Activated CD4-positive, alpha-beta T cell treated with anti-CD3 and anti-CD28 coated beads, Interleukin-2, amount 50 U/mL, for 1 hour (primary cell): Measurements from ENCODE around the gene KIT.
"Not testable (repeated sequence)": the region's sequence is repeated elsewhere in the genome, so short reads cannot be mapped to it uniquely, and the experiment has no call there.

Experiments
- DNase-seq: peaks from one replicate; pipeline ENCODE4 v3.0.0-alpha.2; 2020

The KIT gene

DNA sequence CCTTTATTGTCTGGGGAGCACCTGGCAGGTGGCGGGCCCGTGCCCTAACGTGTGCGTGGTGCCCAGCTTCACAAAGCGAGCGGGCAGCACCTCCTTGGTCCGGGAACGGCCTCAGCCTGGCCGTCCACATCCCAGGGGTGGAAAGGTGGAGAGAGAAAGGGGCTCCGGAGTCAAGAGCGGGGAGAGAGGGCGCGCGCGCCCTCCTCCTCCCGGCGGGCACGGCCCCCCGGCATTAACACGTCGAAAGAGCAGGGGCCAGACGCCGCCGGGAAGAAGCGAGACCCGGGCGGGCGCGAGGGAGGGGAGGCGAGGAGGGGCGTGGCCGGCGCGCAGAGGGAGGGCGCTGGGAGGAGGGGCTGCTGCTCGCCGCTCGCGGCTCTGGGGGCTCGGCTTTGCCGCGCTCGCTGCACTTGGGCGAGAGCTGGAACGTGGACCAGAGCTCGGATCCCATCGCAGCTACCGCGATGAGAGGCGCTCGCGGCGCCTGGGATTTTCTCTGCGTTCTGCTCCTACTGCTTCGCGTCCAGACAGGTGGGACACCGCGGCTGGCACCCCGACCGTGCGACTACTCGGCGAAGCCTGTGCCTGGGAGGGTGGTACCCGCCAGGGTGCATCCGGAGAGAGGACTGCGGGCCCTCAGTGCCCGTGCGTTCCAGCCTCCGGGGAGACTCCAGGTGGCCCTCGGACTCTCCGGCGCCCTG lies at the start of gene KIT:
TSS of gene KIT (plus strand) at position 407 of the 701 bp plus-strand sequence. CDS start at position 465, 58 bp downstream.
- DNase-seq = peak; percentile 9

DNA sequence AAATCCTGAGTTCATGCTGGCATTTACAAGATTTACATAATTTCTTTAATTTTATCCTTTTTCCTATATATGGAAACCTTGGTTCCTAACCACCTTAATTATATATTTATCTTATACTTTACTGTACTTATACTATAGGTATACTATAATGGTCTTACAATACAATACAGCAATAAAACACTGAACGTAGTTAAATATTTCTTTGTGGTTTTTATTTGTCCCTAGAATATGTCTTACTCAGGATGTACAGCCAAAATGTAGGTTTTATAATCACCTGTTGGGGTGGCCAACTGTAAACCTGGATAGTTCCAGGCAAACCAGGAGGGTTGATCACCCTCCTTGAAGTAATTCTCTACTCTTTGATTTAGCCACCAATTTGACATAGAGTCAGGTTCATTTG lies 48.4 kb upstream of the KIT start:
- no peak for DNase-seq

DNA sequence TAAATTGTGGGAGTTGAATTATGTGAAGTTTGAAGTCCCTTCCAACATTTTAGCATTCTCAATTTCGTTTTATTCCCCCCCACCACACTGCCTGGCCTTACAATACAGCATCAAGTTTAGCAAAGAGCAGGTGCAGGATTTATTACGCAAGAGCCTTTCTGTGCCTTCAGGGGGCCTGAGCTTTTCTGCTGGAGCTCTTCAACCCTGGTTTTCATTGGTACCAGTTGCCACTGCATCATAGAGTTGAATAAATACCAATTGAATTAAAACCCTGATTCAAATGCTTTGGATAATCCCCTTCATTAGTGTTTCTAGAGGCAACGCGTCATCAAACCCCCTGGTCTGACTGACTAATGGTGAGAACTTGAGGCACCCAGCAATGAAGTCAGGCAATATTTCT lies 43.6 kb upstream of the KIT start:
- DNase-seq = no peak

DNA sequence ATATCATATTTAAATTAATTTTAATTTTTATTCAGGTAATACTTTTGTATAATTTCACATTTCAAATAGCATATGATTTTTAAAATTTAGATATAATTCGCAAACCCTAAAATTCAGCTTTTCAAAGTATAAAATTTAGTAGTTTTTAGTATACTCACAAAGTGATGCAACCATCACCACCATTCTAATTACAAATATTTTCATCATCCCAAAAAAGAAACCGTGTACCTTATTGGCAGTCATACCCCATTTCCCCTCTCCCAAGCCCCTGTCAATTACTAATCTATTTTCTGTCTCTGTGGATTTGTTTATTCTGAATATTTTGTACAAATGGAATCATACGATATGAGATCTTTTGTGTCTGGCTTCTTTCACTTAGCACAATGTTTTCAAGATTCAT lies 37.0 kb upstream of the KIT start:
- no peak for DNase-seq

DNA sequence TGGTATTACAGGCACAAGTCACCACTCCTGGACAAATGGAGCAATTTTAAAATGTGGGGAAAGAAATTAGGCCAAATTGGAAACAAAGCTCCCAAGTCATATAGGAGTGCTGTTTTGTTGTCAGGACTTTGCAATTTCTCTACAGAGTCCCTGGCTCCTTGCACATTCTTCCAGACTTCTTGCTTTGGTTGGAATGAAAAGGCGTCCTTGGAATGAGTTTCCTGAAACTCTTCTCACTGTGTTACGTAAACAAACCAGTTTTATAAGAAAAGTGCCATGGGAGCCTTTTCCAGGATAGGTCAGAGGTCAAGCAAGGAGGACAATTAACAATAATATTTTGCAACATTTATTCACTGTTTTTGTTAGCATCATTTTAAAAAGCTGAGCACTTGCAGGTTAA lies 32.4 kb upstream of the KIT start:
- DNase-seq = no peak

DNA sequence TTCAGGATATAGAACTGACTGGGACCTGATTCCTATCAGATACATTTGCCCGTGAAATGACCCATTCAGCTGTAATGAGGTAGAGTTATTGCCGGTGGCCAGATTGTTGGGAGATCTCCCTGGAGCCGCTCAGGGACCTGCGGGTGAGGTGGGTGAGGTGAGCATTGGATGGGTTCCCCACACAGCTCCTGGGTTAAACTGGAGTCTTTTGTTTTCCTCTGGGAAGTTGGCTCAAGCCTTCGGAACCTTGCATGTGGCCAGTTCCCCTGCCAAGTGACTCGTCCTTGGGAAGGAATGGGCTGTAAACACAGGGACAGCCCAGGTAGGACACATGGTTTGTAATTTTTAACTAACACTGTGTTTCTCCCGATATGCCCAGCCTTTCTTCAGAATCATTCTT lies 31.6 kb upstream of the KIT start:
- no peak for DNase-seq

DNA sequence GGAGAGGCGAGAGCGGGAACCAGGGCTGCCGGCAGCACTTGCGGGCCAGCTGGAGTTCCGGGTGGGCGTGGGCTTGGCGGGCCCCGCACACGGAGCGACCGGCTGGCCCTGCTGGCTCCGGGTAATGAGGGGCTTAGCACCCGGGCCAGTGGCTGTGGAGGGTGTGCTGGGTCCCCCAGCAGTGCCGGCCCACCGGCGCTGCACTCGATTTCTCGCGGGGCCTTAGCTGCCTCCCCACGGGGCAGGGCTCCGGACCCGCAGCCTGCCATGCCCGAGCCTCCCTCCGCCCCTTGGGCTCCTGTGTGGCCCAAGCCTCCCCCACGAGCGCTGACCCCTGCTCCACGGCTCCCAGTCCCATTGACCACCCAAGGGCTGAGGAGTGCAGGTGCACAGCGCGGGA lies 25.2 kb upstream of the KIT start:
- DNase-seq = no peak

DNA sequence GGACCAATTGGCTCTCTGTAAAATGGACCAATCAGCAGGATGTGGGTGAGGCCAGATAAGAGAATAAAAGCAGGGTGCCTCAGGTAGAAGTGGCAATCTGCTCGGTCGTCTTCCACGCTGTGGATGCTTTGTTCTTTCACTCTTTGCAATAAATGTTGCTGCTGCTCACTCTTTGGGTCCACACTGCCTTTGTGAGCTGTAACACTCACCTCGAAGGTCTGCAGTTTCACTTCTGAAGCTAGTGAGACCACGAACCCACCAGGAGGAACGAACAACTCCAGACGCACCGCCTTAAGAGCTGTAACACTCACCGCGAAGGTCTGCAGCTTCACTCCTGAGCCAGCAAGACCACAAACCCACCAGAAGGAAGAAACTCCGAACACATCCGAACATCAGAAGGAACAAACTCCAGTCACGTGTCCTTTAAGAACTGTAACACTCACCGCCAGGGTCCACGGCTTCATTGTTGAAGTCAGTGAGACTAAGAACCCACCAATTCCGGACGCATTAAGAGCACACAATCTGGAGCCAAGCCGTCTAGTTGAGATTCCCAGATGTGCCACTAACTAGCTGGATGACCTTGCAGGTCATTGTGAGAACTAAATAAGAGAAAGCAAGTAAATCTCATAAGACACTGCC lies 24.5 kb upstream of the KIT start:
- DNase-seq = not testable (repeated sequence)

DNA sequence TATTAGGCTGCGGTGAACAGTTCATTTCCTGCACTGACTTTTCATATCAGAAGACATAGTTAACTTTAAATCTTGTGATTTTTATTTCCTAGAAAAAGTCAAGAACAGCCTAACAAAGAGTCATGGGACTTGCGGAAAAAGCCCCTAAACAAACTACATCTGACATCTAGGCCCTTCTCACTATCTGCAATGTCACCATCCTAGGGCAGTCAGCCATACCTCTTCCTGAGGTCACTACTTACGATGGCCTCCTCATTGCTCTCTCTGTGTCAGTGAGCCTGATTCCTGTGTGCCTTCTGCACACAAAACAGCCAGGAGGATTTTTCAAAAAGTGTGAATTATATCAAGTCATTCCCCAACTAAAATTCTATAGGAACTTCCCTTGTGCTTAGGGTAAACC lies 22.4 kb upstream of the KIT start:
- no peak for DNase-seq

DNA sequence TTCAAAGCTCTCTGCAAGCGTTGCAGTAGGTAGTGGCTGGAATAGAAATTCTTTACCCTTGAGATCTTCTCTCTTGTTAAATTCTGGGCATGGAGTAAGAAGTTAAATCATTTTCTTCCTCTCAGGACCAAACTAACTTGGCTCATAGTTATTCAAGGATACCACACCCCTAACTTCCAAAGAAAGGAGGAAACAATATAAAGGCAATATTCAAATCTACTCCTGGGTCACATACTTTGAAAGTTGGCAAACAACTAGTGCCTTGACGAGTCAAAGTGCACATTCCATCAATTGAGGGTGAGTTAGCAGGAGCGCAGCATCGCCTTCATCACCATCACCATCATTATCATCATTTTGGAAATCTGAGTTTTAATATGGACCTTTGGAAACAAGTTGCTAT lies 20.4 kb upstream of the KIT start:
- no peak for DNase-seq

DNA sequence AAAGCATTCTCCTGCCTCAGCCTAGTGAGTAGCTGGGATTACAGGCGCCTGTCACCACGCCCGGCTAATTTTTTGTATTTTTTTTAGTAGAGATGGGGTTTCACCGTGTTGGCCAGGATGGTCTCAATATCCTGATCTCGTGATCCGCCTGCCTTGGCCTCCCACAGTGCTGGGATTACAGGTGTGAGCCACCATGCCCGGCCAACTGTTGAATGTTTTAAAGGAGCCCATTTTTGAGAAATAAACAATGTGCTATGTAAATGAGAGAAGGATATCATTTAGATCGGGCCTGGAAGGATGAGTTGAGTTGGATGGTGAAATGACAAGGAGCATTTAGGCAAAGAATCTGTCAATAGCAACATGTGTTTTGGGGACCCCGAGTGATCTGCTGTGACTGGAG lies 16.7 kb upstream of the KIT start:
- not testable (repeated sequence) for DNase-seq

DNA sequence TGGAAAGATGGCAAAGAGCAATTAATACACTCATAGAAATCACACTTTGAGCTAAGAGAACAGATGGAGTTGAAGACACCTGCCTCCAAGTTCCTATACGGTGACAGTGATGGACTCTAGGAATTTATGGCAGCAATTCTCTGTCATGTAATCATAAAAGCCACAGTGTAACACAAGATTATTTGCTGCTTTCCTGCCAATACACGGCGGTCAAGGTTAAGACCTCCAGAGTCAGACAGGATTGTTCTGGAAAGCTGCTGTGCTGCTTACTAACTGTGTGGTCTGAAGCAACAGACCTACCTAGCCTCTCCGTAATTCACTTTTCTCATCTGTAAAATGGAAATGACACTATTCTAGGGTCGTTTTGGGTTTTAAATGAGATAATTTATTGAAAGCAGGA lies 14.6 kb upstream of the KIT start:
- DNase-seq = no peak

DNA sequence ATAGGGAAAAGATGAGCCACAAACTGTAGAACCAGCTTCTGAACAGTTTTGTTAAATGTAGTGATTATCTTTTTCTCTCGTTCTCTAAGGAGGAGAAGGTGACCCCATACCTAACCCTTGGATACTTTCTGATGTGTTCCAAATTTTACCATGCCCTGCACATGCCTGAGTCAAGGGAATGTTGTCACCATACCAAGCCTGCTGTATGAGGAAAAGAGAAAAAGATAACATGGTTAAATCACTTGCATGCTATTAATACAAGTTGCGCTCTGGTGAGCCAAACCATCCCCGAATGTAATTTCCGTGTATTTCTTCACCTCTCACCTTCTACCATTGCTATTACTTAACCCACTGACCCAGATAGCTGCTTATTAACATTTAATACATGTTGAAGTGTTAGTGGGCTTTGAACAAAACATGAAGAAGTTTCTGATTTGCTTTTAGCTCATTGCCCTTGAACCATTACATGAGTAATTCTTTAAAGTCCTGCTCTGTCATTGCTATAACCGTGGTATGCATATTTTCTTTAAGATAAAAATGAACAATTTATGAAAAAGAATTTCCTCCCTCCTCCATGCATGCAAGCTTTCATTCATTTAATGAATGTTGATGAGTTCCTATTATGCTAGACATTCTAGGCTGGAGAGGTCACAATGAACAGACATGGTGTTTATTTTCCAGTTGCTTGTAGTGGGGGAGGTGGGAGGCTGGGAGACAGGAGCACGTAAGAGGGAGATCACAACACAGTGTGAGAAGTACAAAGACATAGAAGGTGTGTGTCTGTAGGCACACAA lies 13.6 kb upstream of the KIT start:
- DNase-seq = no peak

DNA sequence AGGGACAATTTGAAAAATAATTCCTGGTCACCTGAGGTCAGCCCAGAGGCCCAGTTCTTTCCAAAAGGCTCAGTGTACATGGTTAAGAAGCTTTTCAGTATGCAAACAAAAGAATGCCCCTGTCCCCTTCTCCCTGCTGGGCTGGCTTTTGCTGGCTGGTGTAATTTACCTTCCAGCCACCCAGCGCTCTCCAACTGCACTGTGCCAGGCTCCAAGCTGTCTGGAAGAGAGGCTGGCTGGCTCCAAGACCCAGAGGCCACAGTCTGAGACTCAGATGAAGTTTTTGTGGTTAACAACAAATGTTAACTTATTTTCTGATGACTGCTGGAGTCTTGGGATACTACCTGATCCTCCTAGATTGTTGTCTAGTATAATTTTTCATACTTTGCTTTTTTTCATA lies 11.9 kb upstream of the KIT start:
- DNase-seq = no peak

DNA sequence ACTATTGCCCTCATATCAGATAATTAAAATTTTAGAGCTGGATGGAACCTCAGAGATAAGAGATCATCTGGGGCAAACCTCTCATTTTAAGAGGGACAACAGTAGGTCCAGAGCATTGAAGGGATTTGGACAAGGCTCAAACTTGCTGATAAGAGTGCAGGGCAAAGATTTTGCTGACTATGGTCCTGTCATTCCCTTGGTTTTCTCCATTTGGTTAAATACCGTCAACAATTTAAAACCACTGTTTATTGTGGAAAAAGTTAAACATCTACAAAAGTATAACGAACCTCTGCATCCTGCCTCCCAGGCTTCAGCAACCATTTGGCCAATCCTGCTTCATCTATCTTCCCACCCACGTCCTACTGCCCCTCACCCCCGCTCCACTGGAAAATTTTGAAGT lies 10.7 kb upstream of the KIT start:
- DNase-seq = no peak

DNA sequence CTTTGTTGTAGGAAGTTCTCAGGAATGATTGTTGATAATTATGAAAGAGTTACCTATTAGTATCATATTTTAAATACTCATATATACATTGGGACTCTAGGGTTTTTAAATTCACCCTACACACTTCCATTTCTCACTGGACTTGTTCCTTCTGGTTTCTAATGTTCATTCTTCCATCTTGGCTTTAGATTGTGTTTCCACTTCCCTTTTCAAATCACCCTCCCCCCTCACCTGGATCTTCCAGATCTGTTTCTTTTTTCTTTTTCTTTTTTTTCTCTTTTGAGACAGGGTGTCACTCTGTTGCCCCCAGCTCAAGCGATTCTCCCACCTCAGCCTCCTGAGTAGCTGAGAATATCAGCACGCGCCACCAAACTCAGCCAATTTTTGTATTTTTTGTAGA lies 6.7 kb upstream of the KIT start:
- DNase-seq = no peak

DNA sequence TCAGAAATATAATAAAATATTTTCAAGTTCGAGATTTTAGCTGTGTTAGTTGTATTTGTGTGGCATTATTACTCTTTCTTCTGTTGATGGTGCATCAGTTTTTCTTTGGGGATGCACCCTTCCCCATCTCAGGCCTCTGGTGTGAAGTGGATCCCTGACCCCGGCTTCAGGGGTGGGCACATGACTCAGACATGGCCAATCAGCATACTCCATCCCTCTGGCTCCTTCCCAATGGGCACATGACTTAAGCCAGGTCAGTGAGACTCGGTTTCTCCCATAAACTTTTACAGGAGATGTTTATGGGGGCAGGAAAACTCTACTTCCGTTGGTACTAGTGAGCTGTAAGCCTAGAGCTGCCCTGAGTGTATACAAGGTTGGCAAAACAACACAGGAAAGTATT lies 3.0 kb upstream of the KIT start:
- DNase-seq = no peak

DNA sequence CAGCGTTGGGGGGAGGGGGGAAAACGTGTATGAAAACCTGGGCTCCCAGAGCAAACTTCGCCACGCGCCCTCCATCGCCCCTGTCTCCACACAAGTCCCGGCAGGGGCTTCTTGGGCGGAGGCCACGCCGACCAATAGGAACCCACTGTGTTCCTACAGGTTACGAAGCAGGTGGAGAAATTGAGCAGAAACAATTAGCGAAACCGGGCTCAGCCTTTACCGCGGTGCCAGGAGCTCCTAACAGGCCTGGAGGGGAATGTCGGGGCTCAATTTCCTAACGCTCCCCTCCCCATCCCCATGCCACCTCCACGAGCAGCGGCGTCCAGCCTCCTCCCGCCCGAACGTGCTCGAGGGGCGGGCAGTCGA lies 589 bp upstream of the KIT start:
- no peak for DNase-seq

DNA sequence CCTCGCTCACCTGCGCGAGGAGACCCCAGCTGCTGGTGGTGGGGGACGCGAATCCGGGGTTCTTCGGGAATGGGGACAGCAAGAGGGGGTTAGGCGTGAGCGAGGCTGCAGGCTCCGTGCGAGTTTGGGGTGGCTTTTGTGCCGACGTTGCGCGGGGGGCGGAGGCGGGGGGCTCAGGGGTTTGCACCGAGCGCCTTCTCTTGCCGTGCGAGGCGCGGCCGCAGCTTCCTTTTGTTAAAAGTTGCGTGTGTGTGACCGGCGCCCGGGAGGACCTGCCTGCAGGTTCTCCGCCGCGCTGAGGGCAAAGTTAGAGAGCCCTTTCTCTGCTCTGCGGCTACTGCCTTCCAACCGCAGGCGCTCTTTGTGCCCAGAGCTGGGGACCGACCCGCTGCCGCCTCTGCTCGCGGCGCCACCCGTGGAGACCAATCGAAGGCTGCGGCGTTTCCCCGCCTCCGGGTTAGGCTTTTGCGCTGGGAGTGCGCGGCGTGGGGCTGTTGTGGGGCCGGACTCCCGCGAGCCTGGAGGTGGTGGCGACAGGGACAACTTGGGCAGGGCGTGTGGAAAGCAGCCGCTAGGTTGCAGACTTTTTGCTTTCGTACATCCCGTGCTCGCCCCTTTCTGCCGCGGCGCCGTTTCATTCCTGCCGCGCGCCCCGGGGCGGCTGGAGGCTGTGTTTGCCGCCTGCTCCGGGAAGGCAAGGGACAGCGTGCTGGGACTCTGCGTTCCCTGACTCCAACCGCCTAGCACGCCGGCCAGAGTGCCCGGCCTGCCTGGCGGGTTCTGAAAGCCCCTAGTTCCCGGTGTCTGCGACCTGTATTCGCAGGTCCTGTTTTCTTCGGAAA lies 716 bp downstream of the KIT start:
- DNase-seq = peak; percentile 8

DNA sequence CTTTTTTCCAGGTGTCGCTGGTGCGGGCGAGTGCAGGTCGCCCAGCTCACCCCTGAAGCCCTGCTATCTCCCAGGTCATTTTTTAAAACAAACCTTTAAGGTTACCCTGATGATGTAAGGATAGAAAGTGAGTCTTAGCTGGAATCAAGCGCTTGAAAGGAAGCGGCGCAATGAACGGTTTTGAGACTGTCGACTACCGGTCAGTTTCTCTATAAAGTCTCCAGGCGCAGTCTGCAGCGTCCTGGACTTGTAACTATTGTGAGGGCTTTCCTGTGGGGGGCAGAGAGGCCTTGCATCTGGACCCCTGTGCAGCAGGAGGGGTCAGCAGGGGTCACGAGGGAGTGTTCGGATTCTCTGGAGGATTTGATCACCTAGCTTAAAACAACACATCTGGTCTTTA lies 1.6 kb downstream of the KIT start:
- no peak for DNase-seq

DNA sequence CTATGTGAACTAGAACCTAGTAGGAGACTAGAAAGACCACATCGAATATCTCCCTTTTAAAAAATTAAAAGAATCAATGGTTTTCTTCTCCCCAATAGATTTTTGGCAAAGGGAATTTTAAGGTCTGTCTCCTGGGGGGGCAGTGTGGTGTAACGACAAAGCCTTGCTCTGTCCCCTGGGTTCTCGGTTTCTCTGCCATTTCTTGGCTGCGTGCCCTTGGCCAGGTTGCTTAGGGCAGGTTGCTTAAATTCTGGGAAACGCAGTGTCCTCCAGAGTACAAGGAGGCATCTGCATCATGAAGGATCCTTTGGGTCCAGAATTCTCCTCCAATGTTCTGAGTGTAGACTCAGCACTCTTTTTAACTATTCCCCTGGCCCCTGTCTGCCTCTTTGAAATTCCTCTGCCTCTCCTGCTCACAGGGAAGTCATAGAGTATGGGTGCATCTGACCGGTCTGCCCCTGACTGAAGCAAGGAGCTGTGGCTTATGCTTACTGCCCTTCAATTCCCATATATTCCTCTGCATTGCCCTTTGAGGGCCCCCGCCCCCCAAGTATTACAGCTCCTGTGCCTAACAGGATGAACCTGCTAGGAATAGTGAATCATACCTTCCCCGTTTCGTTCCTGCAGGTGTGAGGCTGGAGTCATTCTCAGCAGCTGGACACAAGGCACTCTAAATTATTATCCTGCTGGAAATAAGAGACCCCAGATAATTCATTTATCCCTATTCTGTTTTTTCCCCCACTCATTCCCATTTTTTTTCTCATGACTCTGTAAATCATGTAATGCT lies 2.2 kb downstream of the KIT start:
- no peak for DNase-seq

DNA sequence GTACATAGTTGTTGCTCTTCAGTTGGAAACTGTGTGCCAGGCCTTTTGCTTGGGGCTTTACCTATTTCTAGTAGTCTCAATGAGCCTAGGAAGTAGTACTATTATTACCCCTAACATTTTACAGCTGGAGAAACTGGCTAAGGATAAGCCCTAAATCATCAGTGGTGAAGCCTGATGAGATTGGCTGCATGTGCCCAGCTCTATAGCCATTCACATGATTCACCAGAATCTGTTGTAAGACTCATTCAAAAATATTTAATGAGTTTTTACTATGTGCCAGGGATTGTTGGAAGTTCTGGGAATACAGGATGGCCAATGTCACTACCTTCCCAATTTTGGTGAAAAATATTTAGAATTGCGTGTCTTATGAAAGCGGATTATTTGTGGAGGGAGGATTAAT lies 2.8 kb downstream of the KIT start:
- DNase-seq = no peak

DNA sequence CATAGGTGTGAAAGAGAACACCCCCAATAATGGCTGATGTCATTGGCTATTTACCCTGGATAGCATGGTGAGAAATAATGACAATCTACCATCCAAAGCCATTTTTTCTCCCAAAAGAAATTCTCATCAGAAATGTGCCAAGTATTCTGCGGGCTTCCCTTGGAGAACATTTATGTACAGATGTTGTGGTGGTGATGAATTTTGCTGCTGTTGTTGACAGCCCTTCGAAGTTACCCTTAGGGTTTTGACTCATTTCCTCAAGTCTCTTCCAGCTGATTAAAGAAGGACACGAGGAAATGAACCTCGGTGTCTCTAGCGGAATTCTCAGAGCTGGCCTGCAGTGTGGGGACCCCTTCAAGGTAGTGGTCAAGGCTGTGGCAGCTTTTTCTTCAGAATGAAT lies 3.4 kb downstream of the KIT start:
- DNase-seq = no peak
